Heart right ventricle (tissue), 16 donors: Measurements from ENCODE around the gene DAGLA. TPM values are rescaled to one million over a fixed set of nuclear protein-coding genes. Genes with fewer than 3 reads are reported as not detected.
"Not testable (repeated sequence)": the region's sequence is repeated elsewhere in the genome, so short reads cannot be mapped to it uniquely, and the experiment has no call there.

Experiments
- ATAC-seq, 8 donors: fragments of 200-7000 bp; cut with Tn5 transposase; one replicate each; pipeline ENCODE4 v1.9.1; 2020; ENCODE audit warnings: mild to moderate bottlenecking in 8 of 8, moderate library complexity in 8 of 8, moderate number of reproducible peaks in 1 of 8
- DNase-seq, 2 donors: peaks; one replicate each; pipeline ENCODE4 v3.0.0-alpha.2; 2020
- H3K27ac ChIP-seq, 10 donors: fragments of 200-600 bp; sonication (generic) in 2 of 10; one replicate each; pipeline versions ENCODE4 v1.5.0 to v1.8.0; 2020 to 2022; ENCODE audit warnings: mild to moderate bottlenecking in 3 of 10
- H3K27me3 ChIP-seq, 7 donors: fragments of 200-600 bp; one replicate each; pipeline ENCODE4 v1.8.0; 2021 to 2022; ENCODE audit warnings: mild to moderate bottlenecking in 2 of 7
- H3K36me3 ChIP-seq, 9 donors: fragments of 200-600 bp; sonication (generic) in 1 of 9; one replicate each; pipeline versions ENCODE4 v1.5.0 to v1.8.0; 2020 to 2022; ENCODE audit warnings: mild to moderate bottlenecking in 2 of 9
- H3K4me1 ChIP-seq, 9 donors: fragments of 200-600 bp; sonication (generic) in 1 of 9; one replicate each; pipeline versions ENCODE4 v1.5.0 to v1.8.0; 2020 to 2022; ENCODE audit warnings: mild to moderate bottlenecking in 4 of 9
- H3K4me3 ChIP-seq, 10 donors: fragments of 200-600 bp; sonication (generic) in 2 of 10; one replicate each; pipeline versions ENCODE4 v1.5.0 to v1.8.0; 2020 to 2022; ENCODE audit warnings: mild to moderate bottlenecking in 7 of 10, moderate library complexity in 2 of 10
- H3K9me3 ChIP-seq, 11 donors: fragments of 200-600 bp in 10 of 11; sonication (generic) in 2 of 11; one replicate each; pipeline versions ENCODE4 v1.5.0 to v1.8.0; 2013 to 2022; ENCODE audit warnings: mild to moderate bottlenecking in 2 of 11, control low read depth in 1 of 11, moderate library complexity in 1 of 11
- CTCF ChIP-seq, 9 donors: fragments of 200-600 bp; sonication (generic) in 2 of 9; IDR thresholded peaks; one replicate each; pipeline versions ENCODE4 v1.5.0 to v1.8.0; 2021 to 2022; ENCODE audit warnings: antibody characterized with exemption in 9 of 9, mild to moderate bottlenecking in 5 of 9, moderate library complexity in 1 of 9
- WGBS, 2 donors: extraction: QIAGEN DNeasy Blood & Tissue Kit; methylation state at CpG; one replicate each; pipeline ENCODE4 v1.1.7; 2013; ENCODE audit warnings: inconsistent platforms in 1 of 2; 5-methylcytosine and 5-hydroxymethylcytosine counted together
- intact Hi-C, 10 donors: fragments of 100-400 bp; cut with DNase I; formaldehyde crosslinking; loops; one replicate each; pipeline versions ENCODE4 v1.11.1 to v1.14.2; 2022
- polyA plus RNA-seq, 2 donors: library from polyadenylated mRNA; stranded (reverse); fragments of 200-250 nt; gene quantifications; one replicate each; pipeline ENCODE4 v1.2.3, GENCODE V29; 2013
- total RNA-seq, 10 donors: library from RNA; stranded (reverse); fragmentation: NEBNext Ultra II Directional in 3 of 10; extraction: Animal tissue kit (Norgen Biotek cat#: 25700) in 3 of 10; gene quantifications; one replicate each; pipeline versions ENCODE4 v1.2.1 to v1.2.4, GENCODE V29; 2021 to 2023
- donor health status: Arrhythmogenic right ventricular cardiomyopathy.
- donor health status: ischemic (EF 13 %, LVEDD 7.1; RV severe dilation, severe dysfunction).
- donor health status: healthy with polysubstance abuse.
- donor health status: DM: no; HTN: yes; CAD: no.
- donor health status: DM: no; HTN: no; CAD: no.
- donor health status: ischemic (EF 25% LVEDD 6.9; RV normal size, moderate dysfunction).
- donor health status: ischemic (EF 25% LVEDD 5.7; RV mildly dilated, moderate dysfunction).
- donor health status: healthy.
- donor health status: DM: yes; HTN: yes; CAD: no.
- donor health status: Ischemic cardiomyopathy.
- donor health status: ischemic (EF 35%, LVEDD 5.7; RV mildly dilated, moderate dysfunction).
- donor health status: nonischemic (EF 11% LVEDD 7.7; RV severe dilation, severe dysfunction).
- donor health status: DM: yes; HTN: yes; CAD: no.
- donor health status: PGD.
- donor health status: ischemic (EF 29% LVEDD 5.4; RV normal size, mild dysfunction).
- donor health status: nonischemic (EF 23%, LVEDD 6.1; RV moderate dilation, normal function).

The DAGLA gene
- total and polyA plus RNA-seq, 12 donors = 1.5 to 5.0 (median 3.2) TPM

GRCh38 chr11:61659413-61660196 lies 20.6 kb upstream of the DAGLA start:
- Histone ChIP-seq H3K36me3 (no peaks in the 10 kb centered on the region), H3K4me1 (peaks cover 0 to 4% (median 2%) of the 10 kb centered on the region in 9 donors), H3K4me3 (no peak overlapping the region), H3K27me3 (no peaks in the 10 kb centered on the region), H3K9me3 (no peaks in the 10 kb centered on the region), H3K27ac (no peak overlapping the region)
- ATAC-seq (no peak), DNase-seq (no peak)
- 83 to 87% methylated on average over 8 of the region's 8 CpGs for WGBS, 2 donors
- intact Hi-C loops = no loop called here
- peak in 1 of 9 donors; percentile 9 for TF ChIP-seq CTCF (IDR thresholded peaks at IDR 0.05)

DNA sequence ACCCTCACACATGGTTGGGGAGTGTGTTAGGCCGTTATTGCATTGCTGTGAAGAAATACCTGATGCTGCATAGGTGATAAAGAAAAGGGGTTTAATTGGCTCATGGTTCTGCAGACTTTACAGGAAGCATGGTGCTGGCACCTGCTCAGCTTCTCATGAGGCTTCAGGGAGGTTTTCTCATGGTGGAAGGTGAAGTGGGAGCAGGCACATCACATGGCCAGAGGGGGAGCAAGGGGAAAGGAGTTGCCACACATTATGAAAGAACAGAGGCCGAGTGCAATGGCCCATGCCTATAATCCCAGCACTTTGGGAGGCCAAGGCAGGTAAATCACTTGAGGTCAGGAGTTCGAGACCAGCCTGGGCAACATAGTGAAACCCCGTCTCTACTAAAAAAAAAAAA lies 19.2 kb upstream of the DAGLA start:
- WGBS, 2 donors = 72 to 77% methylated on average over 4 of the region's 4 CpGs
- DNase-seq, ATAC-seq, H3K36me3 ChIP-seq, H3K27me3 ChIP-seq, H3K27ac ChIP-seq, H3K4me3 ChIP-seq, H3K9me3 ChIP-seq, intact Hi-C loops, H3K4me1 ChIP-seq: not testable (repeated sequence)

DNA sequence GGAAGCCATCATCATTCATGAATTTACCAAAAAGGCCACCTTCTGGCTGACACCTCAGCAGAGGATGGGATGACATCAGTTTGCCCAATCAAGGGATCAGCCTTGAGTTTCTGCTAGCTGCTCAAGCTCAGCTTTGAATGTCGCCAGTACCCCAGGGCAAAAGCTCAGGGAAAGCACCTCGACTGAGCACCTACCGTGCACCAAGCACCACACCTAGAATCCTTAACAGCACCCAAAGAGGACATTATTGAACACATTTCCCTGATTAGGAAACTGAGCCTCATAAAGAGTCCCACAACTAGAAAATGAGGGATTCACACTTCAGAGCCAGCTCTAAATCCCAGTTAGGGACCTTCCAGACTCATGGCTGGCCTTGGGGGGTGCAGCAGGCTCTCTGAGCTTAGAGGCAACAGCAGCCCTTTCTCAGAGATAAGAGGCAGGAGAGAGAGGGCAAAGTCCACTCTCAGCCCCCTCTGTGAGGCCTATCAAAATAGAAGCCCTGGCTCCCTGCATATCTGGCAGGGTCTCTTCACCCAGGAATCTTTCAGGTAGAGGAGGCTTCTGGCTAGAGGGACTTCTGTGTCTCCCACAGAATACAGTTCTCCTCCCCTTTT lies 13.4 kb upstream of the DAGLA start:
- no peak for ATAC-seq
- Histone ChIP-seq H3K27ac (no peak overlapping the region), H3K4me3 (no peak overlapping the region), H3K36me3 (no peaks in the 10 kb centered on the region), H3K4me1 (no peaks in the 10 kb centered on the region), H3K9me3 (no peaks in the 10 kb centered on the region), H3K27me3 (no peaks in the 10 kb centered on the region)
- no peak for TF ChIP-seq CTCF (IDR thresholded peaks at IDR 0.05)
- no peak for DNase-seq
- WGBS, 2 donors = 88 to 90% methylated on average over 3 of the region's 3 CpGs
- intact Hi-C loops = no loop called here

GRCh38 chr11:61667684-61668305 lies 12.4 kb upstream of the DAGLA start:
- ATAC-seq (peak in 1 of 8 donors; percentile 28), DNase-seq (no peak)
- Histone ChIP-seq H3K27ac (no peak overlapping the region), H3K36me3 (no peaks in the 10 kb centered on the region), H3K4me1 (no peaks in the 10 kb centered on the region), H3K27me3 (no peaks in the 10 kb centered on the region), H3K4me3 (no peak overlapping the region), H3K9me3 (no peaks in the 10 kb centered on the region)
- no peak for TF ChIP-seq CTCF (IDR thresholded peaks at IDR 0.05)
- WGBS, 2 donors = 90 to 91% methylated on average over 6 of the region's 6 CpGs
- intact Hi-C loops = no loop called here
